Measurements from ENCODE around the gene OR2H1.

OR2H1 gene

DNA sequence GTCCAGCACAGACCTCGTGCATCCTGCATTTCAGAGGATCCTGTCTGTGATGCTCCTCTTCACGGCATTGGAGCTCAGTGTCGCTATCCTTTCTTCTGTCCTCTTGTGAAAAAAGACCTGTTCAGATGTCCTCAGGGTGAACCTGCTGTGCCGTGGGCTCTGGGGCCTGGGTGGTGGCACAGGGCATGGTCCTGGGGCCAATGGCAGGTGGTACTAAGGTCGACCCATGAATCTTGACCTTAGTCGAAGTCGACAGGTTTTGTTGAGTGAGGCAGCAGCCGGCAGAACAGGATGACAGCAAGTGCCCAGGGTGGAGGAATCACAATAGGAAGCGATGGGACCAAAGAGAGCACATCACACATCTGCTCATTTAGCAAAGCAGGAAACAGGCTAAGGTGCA is 52.8 kb downstream of the OR2H1 start:
- no peak for TF ChIP-seq CTCF (conservative IDR thresholded peaks at IDR 0.05)
- no peak overlapping the region for H3K27ac ChIP-seq

GRCh38 chr6:29510202-29510601 is 53.2 kb downstream of the OR2H1 start:
- no peak overlapping the region for H3K27ac ChIP-seq
- TF ChIP-seq CTCF (conservative IDR thresholded peaks at IDR 0.05), result peak; percentile 39; the same call in 1 of the 2 replicates

DNA sequence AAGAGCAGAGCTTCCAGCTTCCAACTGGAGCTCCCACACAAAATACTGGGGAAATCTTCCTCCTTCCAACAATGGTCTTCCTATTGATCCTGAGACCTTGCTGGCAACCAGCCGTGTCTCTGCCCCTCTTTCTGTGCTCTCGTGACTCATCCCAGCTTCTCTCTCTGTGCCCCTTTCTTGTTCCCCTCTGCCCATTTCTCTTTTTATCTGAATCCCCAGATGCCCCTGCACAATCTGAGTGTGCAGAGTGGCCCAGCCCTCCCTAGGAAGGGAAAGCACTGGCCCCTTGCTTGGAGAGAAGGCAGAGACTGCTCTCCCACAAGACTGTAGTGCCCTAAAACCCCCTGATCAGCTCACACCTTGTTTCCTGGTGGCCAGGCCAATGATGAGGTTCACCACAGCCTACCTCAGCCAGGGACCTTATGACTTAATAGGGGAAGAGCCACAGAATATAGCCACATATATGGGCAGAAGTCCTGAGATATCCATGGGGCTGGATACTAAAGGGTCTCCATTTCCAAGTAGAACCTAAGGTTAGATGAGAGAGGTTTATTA is 53.9 kb downstream of the OR2H1 start:
- H3K27ac ChIP-seq, result no peak overlapping the region
- TF ChIP-seq CTCF (conservative IDR thresholded peaks at IDR 0.05), result no peak
